Bone marrow (tissue), 2 donors: Measurements from ENCODE around the gene CORO6.

ENCODE experiments used
- DNase-seq, 2 donors: peaks; one replicate each; lab custom pipeline; 2025; lab: John Stamatoyannopoulos, UW

Gene CORO6

DNA sequence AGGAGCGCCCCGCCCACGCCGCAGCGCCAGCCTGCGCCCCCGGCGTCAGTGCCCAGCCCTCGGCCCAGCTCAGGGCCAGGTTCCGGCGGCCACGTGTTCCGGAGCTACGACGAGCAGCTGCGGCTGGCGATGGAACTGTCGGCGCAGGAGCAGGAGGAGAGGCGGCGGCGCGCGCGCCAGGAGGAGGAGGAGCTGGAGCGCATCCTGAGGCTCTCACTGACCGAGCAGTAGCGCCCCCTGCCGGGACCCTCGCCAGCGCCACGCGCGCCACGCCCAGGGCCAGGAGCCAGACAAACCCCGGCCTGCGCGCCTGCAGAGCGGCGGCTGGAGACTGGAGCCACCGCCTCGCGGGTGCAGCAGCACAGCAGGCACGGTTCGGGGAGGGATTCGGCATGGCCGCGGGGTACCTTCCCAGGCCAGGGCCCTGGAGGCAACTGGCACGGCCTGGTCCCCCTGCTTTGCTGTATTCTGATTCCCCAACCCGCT lies 9.3 kb downstream of the CORO6 start:
- peak; percentile 86 to 89 for DNase-seq

DNA sequence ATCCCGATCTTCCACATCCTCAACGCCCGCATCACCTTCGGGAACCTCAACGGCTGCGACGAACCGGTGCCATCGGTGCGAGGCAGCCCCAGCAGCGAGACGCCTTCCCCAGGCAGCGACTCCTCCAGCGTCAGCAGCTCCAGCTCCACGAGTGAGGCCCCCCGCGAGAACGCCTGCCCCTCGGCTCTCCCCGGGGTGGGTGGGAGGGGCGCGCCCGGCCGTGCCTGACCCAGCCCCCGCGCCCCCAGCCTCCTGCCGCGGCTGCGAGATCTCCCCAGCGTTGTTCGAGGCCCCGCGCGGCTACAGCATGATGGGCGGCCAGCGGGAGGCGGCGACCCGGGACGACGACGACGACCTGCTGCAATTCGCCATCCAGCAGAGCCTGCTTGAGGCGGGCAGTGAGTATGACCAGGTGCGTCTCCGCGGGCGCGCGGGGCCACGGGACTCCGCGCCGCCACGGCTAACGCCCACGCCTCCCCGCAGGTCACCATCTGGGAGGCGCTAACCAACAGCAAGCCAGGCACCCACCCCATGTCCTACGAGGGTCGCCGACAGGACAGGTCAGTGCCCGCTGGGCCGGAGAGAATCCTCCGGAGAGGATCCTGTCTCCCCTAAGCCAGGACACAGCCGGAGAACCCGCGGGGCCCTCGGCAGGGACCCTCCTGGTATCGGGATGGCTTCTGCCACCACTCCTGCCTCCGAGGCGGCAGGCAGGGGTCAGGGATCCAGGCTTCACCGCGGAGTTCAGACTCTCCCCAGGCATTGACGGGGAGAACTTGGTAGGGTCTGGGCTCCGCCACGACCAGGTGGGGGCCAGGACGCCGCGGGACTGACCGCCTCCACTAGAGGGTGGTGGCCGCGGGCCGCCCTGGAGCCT lies 10.1 kb downstream of the CORO6 start:
- DNase-seq: no peak

DNA sequence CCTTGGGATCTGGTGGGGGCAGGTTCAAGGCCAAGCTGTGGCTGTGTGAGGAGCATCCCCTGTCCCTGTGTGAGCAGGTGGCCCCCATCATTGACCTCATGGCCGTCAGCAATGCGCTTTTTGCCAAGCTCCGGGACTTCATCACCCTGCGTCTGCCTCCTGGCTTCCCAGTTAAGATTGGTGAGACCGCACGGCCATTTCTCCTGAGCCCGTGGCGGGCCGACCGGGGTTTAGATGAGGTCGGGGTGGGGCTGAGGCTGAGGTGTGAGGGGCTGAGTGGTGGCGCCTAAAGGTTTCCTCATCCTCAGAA lies 10.7 kb downstream of the CORO6 start:
- no peak for DNase-seq

DNA sequence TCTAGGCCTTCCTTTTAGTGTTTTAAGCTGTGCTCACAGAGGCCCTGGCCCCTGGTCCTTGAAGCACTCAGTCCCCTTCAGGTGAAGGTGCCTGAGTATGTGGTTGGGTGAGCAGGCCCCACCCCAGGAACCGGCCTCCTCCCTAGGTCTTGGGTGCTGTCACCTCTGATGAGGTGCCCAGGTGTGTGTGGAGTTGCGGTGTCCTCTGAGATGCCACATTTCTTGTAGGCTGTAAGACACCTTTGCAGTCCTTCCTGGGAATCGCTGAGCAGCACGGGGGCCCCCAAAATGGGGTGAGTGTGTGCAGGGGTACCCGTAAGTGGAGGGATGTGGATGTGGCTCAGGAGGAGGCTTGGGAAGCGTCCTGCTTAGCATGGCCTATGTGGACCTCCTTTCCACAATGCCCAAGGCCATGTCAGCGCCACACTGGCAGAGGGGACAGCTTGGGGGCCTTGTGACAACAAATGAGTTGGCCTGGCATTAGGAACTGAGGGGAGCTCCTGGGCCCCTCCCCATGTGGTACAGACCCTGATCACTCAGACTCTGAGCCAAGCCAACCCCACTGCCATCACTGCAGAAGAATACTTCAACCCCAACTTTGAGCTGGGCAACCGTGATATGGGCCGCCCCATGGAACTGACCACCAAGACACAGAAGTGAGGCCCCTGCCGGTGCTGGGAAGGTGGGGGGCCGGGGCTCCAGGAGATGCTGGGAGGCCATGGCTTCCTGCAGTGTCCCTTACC lies 11.2 kb downstream of the CORO6 start:
- DNase-seq: no peak

DNA sequence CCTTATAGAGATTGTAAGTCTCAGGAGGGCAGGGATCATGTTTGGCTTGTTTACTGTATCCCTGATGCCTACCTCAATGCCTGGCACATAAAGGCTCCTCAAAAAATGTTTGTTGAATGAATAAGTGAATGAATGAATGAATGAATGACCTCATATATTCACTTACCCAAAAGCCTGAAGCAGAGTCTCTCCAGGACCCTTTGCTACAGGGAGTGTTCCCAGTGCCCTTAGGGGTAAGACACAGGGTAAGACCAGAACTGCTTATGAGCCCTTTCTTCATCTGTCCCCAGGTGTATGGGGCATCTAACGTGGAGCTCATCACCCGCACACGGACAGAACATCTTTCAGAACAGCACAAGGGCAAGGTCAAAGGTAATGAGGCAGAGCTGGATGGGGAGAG lies 12.3 kb downstream of the CORO6 start:
- no peak for DNase-seq

DNA sequence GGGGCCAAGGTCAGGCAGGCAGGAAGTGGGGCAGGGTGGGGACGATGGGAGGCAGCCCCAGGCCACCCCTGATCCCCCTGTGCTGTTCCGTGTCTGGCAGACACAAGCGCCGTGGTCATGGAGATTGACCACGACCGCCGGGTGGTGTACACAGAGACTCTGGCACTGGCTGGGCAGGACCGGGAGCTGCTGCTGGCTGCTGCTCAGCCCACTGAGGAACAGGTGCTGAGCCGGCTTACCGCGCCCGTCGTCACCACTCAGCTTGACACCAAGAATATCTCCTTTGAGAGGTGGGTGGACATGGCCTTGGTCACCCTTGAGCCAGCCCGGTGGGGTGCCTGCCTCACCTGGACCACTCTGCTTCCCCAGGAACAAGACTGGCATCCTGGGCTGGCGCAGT lies 13.7 kb downstream of the CORO6 start:
- DNase-seq: no peak

DNA sequence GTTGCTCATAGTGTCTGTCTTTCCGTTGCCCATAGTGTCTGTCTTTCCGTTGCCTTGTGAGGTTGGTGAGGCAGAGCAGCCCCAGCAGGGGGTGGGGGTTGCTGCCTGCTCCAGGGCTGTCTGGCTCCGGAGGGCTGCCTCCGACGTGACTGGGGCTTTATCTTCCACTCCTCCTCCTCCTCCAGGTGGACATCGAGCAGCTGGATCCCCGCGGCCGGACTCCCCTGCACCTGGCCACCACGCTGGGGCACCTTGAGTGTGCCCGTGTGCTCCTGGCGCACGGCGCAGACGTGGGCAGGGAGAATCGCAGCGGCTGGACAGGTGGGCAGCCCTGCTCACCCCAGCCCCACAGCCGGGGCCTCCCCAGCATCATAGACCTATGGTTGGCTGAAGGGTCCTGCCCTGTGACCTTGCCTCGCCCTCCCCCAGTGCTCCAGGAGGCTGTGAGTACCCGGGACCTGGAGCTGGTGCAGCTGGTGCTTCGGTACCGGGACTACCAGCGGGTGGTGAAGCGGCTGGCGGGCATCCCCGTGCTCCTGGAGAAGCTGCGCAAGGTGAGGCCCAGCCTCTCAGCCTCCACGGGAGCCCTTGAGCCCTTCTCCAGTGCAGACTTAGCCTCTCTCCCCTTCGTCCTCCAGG lies 15.0 kb downstream of the CORO6 start:
- DNase-seq: no peak

DNA sequence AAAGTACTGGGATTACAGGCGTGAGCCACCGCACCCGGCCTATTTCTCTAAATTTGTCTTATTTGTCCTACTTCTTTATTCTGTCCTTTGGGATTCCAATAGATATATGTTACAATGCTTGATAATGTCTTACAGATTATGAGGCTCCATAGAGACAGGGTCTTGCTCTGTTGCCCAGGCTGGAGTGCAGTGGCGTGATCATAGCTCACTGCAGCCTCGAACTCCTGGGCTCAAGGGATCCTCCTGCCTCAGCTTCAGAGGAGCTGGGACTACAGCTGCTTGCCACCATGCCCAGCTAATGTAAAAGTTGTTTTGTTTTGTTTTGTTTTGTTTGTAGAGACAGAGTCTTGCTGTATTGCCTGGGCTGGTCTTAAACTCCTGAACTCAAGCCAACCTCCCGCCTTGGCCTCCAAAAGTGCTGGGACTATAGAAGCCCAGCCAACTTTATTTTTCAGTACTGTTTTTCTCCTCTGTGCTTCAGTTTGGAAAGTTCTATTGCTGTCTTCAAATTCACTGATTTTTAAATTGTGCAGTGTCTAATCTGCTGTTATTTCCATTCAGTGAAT lies 19.5 kb downstream of the CORO6 start:
- no peak for DNase-seq

DNA sequence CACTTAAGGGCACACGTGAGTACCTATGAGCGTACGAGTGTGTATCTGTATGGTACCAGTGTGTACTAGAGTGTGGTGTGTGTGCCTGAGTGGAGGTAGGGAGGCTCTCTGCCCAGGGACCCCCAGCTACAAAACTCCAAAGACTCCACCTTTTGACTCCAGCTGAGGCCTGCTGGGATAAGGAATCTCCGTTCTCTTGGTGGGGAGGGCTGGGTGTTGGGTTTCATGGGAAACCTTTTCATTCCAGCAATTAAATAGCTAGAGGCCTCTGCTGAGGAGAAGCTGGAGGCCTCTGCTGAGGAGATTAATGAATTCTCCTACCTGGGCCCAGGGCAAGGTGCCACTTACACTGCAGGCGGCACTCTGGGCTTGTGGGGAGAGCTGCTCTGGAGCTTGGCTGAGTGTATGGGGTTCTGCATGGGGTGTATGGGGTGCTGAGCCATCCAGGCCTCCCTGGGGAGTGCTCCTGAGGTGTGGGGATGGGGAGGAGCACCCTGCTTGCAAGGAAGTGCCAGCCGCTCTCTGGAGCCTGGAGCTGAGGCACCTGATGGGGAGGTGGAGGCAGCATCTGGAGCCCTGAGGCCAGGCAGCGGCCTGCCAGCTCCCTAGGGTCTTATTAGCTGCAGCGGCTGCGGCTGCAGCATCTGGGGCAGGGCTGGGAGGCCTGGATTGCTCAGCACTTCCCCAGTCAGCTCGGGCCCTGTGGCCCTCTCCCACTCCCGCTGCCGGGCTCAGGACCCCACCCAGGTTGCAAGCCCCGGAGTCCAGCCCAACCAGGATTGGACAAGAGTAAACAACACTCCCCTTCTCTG lies 25.1 kb downstream of the CORO6 start:
- no peak for DNase-seq

DNA sequence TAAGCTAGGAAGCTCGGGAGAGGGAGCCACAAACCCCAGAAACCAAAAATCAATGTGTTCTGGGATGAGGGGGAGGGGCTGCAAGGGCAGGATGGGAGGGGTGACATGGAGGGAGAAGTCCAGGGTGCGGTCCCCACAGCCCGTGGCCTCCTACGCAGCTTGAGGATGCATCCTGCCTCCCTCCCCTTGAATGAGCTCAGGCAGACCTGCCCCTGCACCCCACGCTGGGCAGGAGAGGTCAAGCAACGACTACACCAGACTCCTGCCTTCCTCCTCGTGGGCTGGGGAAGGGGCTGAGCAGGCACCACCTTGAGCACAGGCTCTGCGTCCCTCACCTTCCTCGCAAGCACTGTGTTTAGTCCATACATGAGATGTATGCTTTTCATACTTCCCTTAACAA lies 25.9 kb downstream of the CORO6 start:
- no peak for DNase-seq

DNA sequence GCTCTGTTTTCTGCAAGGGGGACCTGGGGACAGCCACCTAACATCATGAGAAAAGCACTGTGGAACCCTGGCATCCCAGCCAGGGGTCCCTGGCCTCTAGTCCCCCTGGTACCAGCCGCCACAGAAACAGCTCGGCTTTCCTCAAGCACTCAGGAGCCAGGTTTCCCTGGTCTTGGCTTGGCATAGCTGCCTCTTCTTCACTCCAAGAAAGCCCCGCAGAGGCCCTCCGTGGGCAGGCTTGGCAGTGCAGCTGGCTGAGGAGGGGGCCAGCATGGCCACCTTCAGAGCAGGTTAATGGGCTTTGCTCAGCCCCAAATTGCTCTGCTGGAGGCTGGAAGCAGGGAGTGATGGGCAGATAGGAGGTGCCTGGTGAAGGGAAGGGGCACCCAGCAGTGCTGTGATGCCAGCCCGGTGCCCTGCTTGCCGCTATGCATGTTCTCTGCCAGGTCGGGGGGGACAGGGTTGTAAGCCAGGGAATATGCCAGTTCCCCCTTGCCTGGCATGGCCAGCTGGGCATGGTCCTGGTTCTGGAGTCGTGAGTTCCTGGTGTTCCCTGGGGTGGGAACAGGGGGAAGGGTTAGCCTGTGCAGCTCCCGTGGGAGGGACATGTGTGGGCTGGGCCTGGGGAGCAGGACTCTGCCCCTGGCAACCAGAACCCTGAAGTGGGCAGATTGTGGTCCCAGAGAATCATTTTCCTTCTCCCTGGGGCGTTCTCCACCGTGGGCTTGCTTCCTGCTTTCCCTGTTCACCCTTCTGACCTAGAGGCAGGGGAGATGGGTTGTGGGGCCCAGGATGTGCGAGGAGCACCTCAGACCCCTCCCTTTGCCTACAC lies 26.6 kb downstream of the CORO6 start:
- no peak for DNase-seq

DNA sequence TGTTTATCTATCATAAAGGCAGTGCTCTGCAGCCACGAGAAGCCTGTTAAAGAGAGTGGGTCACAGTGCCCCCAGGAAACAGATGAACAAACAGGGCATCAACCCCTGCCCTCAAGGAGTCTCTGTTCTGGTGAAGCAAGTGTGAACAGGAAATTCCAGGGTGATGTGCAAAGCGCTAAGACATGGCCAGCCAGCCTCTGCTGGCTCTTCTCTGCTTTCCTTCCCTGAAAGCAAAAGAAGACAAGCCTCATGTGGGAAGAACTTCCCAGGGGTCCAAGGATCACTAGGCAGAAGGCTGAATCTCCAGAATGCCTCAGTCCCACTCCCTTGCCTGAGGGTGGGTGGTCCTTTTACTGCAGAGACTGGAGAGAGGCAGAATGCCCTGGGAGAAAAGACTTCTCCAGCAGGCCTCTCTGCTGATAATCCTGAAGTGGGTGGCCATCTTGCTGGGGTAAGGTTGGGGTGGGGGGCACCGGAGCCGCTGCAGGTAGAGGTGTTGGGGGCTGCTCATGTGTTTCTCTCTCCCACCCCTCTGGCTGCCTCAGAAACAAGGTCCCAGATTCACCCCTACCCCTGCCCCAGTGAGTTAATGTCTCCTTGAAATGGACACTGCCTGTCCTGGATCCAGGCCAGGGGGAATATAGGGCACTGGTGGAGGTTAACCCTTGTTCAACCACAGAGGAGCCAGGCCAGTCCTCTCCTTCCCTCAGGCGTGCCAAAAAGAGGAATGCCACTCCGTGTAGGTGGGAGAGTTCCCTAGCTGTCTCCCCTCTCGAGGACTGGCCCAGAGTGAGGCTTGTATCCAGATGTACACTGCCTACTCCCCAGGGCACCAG lies 27.4 kb downstream of the CORO6 start:
- DNase-seq: no peak

DNA sequence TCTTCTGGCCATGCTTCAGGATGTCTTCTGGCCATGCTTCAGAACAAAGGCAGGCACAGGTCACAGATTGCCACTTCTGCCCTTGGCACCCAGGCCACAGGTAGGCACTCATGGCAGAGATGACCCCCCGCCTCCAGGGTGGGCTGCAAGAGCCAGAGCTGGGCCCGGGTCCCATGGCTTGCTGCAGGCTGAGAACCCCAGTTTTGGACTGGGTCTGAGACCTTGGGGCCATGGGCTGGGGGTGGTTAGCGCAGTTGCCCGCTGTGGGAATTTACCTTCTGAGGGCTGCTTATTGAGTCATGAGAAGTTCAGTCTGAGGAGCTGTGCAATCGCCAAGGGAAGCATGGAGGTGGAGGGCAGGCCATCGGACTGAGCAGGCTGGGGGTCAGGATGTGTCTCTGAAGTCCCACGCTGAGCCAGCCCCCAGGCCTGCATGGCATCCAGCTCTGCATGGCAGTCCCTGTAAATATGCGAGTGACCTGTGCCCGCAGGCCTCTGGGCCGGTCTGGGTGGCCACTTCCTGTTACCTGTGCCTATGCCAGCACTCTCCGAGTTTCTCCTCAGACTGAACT lies 28.1 kb downstream of the CORO6 start:
- no peak for DNase-seq

DNA sequence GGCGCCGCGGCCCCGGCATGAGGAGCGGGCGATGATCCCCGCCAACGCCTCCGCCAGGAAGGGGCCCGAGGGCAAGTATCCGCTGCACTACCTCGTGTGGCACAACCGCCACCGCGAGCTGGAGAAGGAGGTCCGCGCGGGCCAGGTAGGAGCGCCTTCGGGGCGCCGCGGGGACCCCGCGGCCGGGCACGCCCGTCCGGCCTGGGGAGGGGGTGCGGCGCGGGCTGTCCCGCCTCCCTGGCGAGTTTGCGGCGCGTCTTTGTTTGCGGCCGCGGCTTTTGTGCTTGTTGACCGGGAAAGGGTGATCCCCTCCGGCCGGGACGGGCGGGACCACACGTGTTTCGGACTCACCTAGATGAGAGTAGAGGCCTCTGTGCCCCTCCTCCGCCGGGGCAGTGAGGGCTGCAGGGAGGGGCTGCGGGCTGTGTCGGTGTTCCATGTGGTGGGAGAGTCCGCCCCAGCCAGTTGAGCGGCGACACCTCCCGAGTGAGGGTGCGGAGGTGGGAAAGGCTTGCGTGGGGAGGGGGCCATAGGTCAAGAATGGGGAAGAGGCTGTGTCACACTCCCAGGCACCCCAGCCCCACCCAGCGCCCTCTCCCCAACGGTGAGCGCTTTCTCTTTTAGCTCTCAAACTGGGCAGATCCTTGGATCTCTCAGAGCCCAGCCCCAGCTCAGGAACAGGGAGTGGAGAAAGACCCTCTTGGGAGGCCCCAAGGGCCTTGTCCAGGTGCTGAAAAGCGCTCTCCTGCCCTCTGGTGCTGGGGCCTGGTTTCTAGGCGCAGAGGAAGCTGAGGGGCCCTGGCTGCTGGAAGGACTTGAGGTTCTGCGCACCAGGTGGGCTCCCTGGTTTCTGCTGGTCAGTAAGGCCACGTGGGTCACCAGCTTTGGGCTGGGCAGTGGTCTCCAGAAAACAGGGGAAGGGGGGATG lies 28.9 kb downstream of the CORO6 start:
- no peak for DNase-seq

DNA sequence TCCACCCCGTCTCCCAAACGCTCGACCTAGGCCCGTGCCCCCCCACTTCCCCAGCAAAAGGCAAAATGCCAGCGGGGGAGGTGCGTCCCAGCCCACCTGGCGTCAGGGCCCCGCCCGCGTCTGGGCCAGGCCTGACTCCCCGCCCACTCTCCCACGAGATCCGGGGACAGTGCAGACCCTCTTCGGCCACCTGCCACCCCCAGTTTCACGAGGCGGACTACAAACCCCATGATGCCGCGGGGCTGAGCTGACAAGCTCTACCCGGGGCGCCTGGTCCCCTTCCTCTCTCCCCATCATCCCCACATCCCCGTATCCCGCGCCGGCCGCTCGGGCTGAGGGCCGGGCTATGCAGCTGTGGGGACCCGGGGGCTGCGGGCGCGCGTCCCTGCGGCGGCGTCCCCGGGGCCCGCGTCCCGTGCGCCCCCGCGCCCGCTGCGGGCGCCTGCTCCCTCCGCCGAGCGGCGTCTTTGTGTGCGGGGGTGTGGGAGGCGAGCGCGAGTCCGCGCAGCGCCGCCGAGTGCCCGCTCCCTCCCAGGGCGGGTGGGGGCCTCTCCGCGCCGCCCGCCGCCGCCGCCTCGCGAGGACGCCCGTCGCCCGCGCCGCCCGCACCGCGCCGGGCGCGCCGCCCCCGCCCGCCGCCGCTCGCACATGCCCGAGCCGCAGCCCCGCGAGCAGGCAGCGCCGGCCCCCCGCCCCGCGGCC lies 29.7 kb downstream of the CORO6 start, which contains the start of gene ANKRD13B:
Gene ANKRD13B, plus strand, starts transcription at position 283 of the 702 bp plus-strand sequence. CDS start 490 bp downstream, outside the sequence.
- no peak for DNase-seq

DNA sequence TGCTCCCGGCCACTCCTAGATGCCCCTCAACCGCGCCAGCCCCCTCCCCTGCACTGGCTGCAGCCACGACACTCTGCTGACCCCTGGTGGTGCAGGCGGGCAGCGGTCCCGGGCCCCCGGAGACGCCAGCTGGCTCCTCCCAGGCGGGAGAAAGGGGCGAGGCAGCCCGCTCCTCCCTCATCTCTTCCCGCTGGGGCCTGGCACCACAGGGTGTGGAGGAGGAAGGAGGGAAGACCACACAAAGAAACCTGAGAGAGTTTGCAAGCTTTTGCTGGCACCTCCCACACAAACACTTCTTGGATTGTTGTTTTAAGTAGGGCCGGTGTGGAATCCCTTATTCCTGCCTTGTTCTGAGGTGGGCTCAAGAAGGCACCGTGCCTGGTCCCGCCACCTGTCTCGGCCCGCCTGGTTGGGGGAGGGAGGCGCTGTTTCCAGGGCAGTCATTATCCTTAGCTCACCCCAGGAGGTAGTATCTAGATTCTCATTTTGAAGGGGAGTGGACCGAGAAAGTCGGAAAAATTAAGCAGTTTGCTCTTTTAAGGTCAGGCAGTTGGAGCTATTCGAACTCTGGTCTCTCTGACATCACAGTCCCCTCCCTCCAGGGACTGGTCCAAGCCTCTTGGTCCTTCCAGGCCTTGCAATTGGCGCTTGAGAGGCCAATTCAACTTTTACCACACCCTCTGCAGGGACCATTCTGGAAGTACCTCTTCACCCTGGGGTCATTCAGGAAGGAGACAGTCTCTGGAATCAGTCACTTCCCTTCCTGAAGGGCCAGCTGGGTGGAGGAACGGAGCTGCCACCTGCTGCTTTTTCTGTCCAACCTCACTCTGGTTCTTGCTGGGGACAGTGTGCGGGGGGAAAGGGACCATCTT lies 30.7 kb downstream of the CORO6 start:
- peak; percentile 26 to 51 for DNase-seq
